Ovary (tissue), 9 donors: Measurements from ENCODE around the gene CHTOP. TPM values are rescaled to one million over a fixed set of nuclear protein-coding genes. Genes with fewer than 3 reads are reported as not detected.

Source experiments
- DNase-seq, 5 donors: peaks; one replicate each; pipeline ENCODE4 v3.0.0-alpha.2; 2019 to 2020
- H3K27ac ChIP-seq, 2 donors: fragments of 200-600 bp; one replicate each; pipeline versions ENCODE4 v1.5.1 to v1.8.0; 2019 to 2022
- H3K27me3 ChIP-seq: fragments of 200-600 bp; one replicate; pipeline ENCODE4 v1.8.0; 2022
- H3K36me3 ChIP-seq: fragments of 200-600 bp; sonication (generic); one replicate; pipeline ENCODE4 v1.5.1; 2019
- H3K4me1 ChIP-seq: one replicate; pipeline ENCODE4 v1.8.1; 2013; ENCODE audit warnings: mild to moderate bottlenecking, moderate library complexity; ENCODE audit not compliant: insufficient read depth
- H3K4me3 ChIP-seq: fragments of 200-600 bp; sonication (generic); one replicate; pipeline ENCODE4 v1.5.1; 2017
- H3K9me3 ChIP-seq, 2 donors: fragments of 200-600 bp in 1 of 2; sonication (generic) in 1 of 2; one replicate each; pipeline versions ENCODE4 v1.5.1 to v1.8.1; 2013 to 2019; ENCODE audit warnings: mild to moderate bottlenecking in 1 of 2, moderate library complexity in 1 of 2
- CTCF ChIP-seq, 3 donors: fragments of 450-650 bp in 2 of 3; fragments of 200-600 bp in 1 of 3; IDR thresholded peaks; one replicate each; pipeline versions ENCODE4 v1.5.1 to v1.8.0; 2016 to 2022; ENCODE audit warnings: antibody characterized with exemption in 3 of 3, mild to moderate bottlenecking in 1 of 3
- EP300 ChIP-seq: sonication (generic); formaldehyde crosslinking; IDR thresholded peaks from one replicate; pipeline ENCODE4 v1.6.1; 2017; ENCODE audit warnings: antibody characterized with exemption
- POLR2A ChIP-seq: fragments of 450-650 bp; IDR thresholded peaks from one replicate; pipeline ENCODE4 v1.6.1; 2017; ENCODE audit warnings: antibody characterized with exemption, mild to moderate bottlenecking, moderate library complexity
- WGBS, 3 donors: extraction: QIAGEN DNeasy Blood & Tissue Kit in 1 of 3; methylation state at CpG; one replicate each; pipeline versions ENCODE4 v1.1.5 to v1.1.7; 2013 to 2017; 5-methylcytosine and 5-hydroxymethylcytosine counted together
- intact Hi-C, 4 donors: fragments of 100-400 bp; cut with DNase I; formaldehyde crosslinking; loops; one replicate each; pipeline versions ENCODE4 v1.11.0 to v1.15.1; 2022 to 2023
- polyA plus RNA-seq, 2 donors: library from polyadenylated mRNA; stranded (reverse); fragments of 200-250 nt in 1 of 2; fragments of 350-450 nt in 1 of 2; fragmentation: Illumina TruSeq in 1 of 2; extraction: RNeasy Lipid Tissue Mini Kit (QIAGEN cat#74804) in 1 of 2; gene quantifications; one replicate each; pipeline ENCODE4 v1.2.3, GENCODE V29; 2013 to 2014
- total RNA-seq, 7 donors: library from RNA; depleted of rRNA in 2 of 7; stranded (reverse); fragments of >200 nt in 2 of 7; fragmentation: NEBNext Ultra II Directional in 3 of 7; extraction: Animal tissue kit (Norgen Biotek cat#: 25700) in 3 of 7; gene quantifications; one replicate each; pipeline versions ENCODE4 v1.1.0 to v1.2.4, GENCODE V29; 2016 to 2023
- donor health status: DM: no; HTN: no; CAD: no; lungs with moderate emphysema.
- donor health status: DM: no; HTN: no; CAD: no.
- donor health status: Bipolar disorder and iron deficiency.
- donor health status: DM: yes; HTN: yes; CAD: no.
- donor health status: DM: no; HTN: no; CAD: no.
- donor health status: DM: yes; HTN: yes; CAD: no.

The CHTOP gene
- total and polyA plus RNA-seq, 9 donors: 54.0 to 91.1 (median 72.9) TPM

- DNase-seq: peak in 4 of 5 donors; percentile 58 to 66 (median 58)
- 64 to 79% (median 69%) methylated on average over 8 to 10 of the region's 10 CpGs for WGBS, 3 donors
Observed at GRCh38 chr1:153627715-153628626, 5.9 kb upstream of the CHTOP start, which contains the start of gene S100A1. Gene S100A1 (plus strand): TSS chr1:153628434. CDS start chr1:153630522, 2,088 bp downstream.

GRCh38 chr1:153628638-153629342 is 5.1 kb upstream of the CHTOP start:
- H3K9me3 ChIP-seq: no peaks in the 10 kb centered on the region
- peak in 1 of 5 donors; percentile 33 for DNase-seq
- no peak overlapping the region for H3K27ac ChIP-seq
- WGBS, 3 donors: 83 to 87% (median 83%) methylated on average over 6 of the region's 6 CpGs
- no peaks in the 10 kb centered on the region for H3K36me3 ChIP-seq
- H3K4me3 ChIP-seq: no peak overlapping the region
- no peaks in the 10 kb centered on the region for H3K27me3 ChIP-seq
- no peak for TF ChIP-seq CTCF (IDR thresholded peaks at IDR 0.05)
- TF ChIP-seq EP300: no peak
- no peak for TF ChIP-seq POLR2A
- H3K4me1 ChIP-seq: peaks cover 3% of the 10 kb centered on the region
- intact Hi-C loops: loop anchor here in 1 of 4 donors (10.0 kb wide), 1 partner anchor 54 kb away; no protein-coding TSS in a partner anchor

More at GRCh38 chr1:153627715-153628626, 5.9 kb upstream of the CHTOP start, which contains the start of gene S100A1:
- TF ChIP-seq POLR2A (no peak), CTCF (IDR thresholded peaks at IDR 0.05) (peak; percentile 8 to 50 (median 29)), EP300 (no peak)
- H3K36me3 ChIP-seq: no peaks in the 10 kb centered on the region
- H3K4me1 ChIP-seq: peaks cover 3% of the 10 kb centered on the region
- H3K4me3 ChIP-seq: peak within 1 kb of the TSS; percentile 36
- intact Hi-C loops: loop anchor here in 1 of 4 donors (10.0 kb wide), 1 partner anchor 53 kb away; no protein-coding TSS in a partner anchor
- H3K27ac ChIP-seq: peak within 1 kb of the TSS; percentile 59 to 72
- no peaks in the 10 kb centered on the region for H3K27me3 ChIP-seq
- no peaks in the 10 kb centered on the region for H3K9me3 ChIP-seq

- H3K27ac ChIP-seq: no peak overlapping the region
- 71 to 78% (median 77%) methylated on average over 5 of the region's 5 CpGs for WGBS, 3 donors
- peaks cover 3% of the 10 kb centered on the region for H3K4me1 ChIP-seq
- no peak overlapping the region for H3K4me3 ChIP-seq
- no peaks in the 10 kb centered on the region for H3K27me3 ChIP-seq
- no peaks in the 10 kb centered on the region for H3K9me3 ChIP-seq
- TF ChIP-seq EP300: no peak
- no peak for TF ChIP-seq CTCF (IDR thresholded peaks at IDR 0.05)
- TF ChIP-seq POLR2A: no peak
- intact Hi-C loops: loop anchor here in 1 of 4 donors (10.0 kb wide), 1 partner anchor 55 kb away; no protein-coding TSS in a partner anchor
- DNase-seq: peak in 1 of 5 donors; percentile 18
- no peaks in the 10 kb centered on the region for H3K36me3 ChIP-seq
Observed at GRCh38 chr1:153629343-153629665, 4.6 kb upstream of the CHTOP start.

GRCh38 chr1:153629971-153630370 is 3.9 kb upstream of the CHTOP start:
- no peaks in the 10 kb centered on the region for H3K27me3 ChIP-seq
- 67 to 94% (median 92%) methylated on average over 1 of the region's 1 CpG for WGBS, 3 donors
- DNase-seq: no peak
- H3K4me3 ChIP-seq: no peak overlapping the region
- H3K9me3 ChIP-seq: no peaks in the 10 kb centered on the region
- H3K36me3 ChIP-seq: no peaks in the 10 kb centered on the region
- no peak overlapping the region for H3K27ac ChIP-seq
- H3K4me1 ChIP-seq: peaks cover 3% of the 10 kb centered on the region
- TF ChIP-seq POLR2A (no peak), EP300 (no peak), CTCF (IDR thresholded peaks at IDR 0.05) (no peak)
- intact Hi-C loops: loop anchor here in 2 of 4 donors (10.0 kb wide), 2 partner anchors 55 to 115 kb away; no protein-coding TSS in a partner anchor
